GM12878 (cell line): ENCODE data around the gene ICE1. TPM values are rescaled to one million over a fixed set of nuclear protein-coding genes. Genes with fewer than 3 reads are reported as not detected.

Source experiments
- CBX5 ChIP-seq: sonication (generic); IDR thresholded peaks from 2 replicates; pipeline ENCODE4 v1.6.1; 2016; ENCODE audit warnings: low read depth, moderate library complexity, mild to moderate bottlenecking, inconsistent platforms
- GABPA ChIP-seq: IDR thresholded peaks from 2 replicates; pipeline ENCODE4 v1.6.1; 2014; ENCODE audit warnings: antibody characterized with exemption, low read depth, mild to moderate bottlenecking, inconsistent platforms
- NFXL1 ChIP-seq: fragments of 450-650 bp; IDR thresholded peaks from 2 replicates; pipeline ENCODE4 v1.6.1; 2017; ENCODE audit warnings: antibody characterized with exemption, mild to moderate bottlenecking, borderline replicate concordance
- POLR2AphosphoS2 ChIP-seq: IDR thresholded peaks from 2 replicates; pipeline ENCODE4 v1.6.1; 2011; ENCODE audit warnings: low read depth, mild to moderate bottlenecking, low read length, improper control_type of control experiment, moderate library complexity
- POLR2AphosphoS5 ChIP-seq: IDR thresholded peaks from 2 replicates; pipeline ENCODE4 v1.6.1; 2011; ENCODE audit warnings: mild to moderate bottlenecking, low read length, inconsistent platforms
- ZBED1 ChIP-seq: IDR thresholded peaks from 2 replicates; pipeline ENCODE4 v1.6.1; 2016; ENCODE audit warnings: borderline replicate concordance
- polyA plus RNA-seq, 11 experiments: library from polyadenylated mRNA; depleted of rRNA in 4 of 11; unstranded in 6 of 11; stranded (reverse) in 5 of 11; fragments of >200 nt; fragmentation: Nextera tagmentation in 4 of 11; fragmentation: Illumina TruSeq in 1 of 11; extraction: Ambion mirVana in 4 of 11; extraction: Trizol in 1 of 11; gene quantifications; 1 replicate in 1 of 11; 2 replicates in 10 of 11; pipeline versions ENCODE4 v1.2.1 to v1.2.3, GENCODE V29; 2011 to 2016; ENCODE audit warnings: inconsistent platforms in 2 of 11, missing spikeins in 2 of 11, low read depth in 1 of 11
- total RNA-seq, 4 experiments: library from RNA; depleted of rRNA in 3 of 4; stranded (reverse); fragments of >200 nt in 3 of 4; fragmentation: Illumina TruSeq in 1 of 4; extraction: Trizol in 1 of 4; gene quantifications; 2 replicates each; pipeline versions ENCODE4 v1.2.1 to v1.2.3, GENCODE V29; 2013 to 2021
- TF ChIP-seq, protein P1 (sequence below): fragments of 450-650 bp; IDR thresholded peaks from 2 replicates; pipeline ENCODE4 v1.6.1; 2017; ENCODE audit warnings: borderline replicate concordance
- TF ChIP-seq, protein P2 (sequence below): IDR thresholded peaks from 2 replicates; pipeline ENCODE4 v1.6.1; 2011; ENCODE audit warnings: borderline replicate concordance, low read depth, mild to moderate bottlenecking, moderate library complexity, mixed read lengths, low read length; ENCODE audit not compliant: insufficient read depth; ENCODE audit errors: extremely low read length
- TF ChIP-seq, protein P3 (sequence below): fragments of 450-650 bp; IDR thresholded peaks from 2 replicates; pipeline ENCODE4 v1.6.1; 2017; ENCODE audit warnings: mild to moderate bottlenecking, moderate library complexity

ICE1 gene
- total and polyA plus RNA-seq, 10 of the 15 experiments (the other 5 are each of a cell fraction or from before 2014, with no cell fraction given) = 3.8 to 31.4 (median 18.9) TPM

DNA sequence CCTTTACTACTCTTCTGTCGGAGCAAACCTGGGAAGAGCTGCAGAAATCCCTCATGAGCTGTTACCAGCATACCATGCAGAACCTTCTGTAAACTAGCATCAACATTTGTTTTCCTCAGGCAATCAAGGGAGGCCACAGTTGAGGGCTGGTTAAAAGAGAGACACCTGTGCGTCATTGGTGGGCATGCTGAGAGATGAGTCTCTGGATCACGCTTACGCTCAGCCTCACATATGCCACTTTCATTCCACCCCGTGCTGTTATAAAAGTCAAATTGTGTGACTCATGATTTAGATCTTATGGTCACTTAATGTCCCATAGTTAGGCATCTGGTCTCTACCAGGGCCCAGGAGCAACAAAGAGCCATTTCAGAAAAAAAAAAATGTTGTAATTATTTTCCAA, 18.1 kb upstream of the ICE1 start (continued):
- no peak for TF ChIP-seq GABPA
- TF ChIP-seq, protein P1, sequence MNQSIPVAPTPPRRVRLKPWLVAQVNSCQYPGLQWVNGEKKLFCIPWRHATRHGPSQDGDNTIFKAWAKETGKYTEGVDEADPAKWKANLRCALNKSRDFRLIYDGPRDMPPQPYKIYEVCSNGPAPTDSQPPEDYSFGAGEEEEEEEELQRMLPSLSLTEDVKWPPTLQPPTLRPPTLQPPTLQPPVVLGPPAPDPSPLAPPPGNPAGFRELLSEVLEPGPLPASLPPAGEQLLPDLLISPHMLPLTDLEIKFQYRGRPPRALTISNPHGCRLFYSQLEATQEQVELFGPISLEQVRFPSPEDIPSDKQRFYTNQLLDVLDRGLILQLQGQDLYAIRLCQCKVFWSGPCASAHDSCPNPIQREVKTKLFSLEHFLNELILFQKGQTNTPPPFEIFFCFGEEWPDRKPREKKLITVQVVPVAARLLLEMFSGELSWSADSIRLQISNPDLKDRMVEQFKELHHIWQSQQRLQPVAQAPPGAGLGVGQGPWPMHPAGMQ = no peak
- TF ChIP-seq POLR2AphosphoS2 = no peak
- TF ChIP-seq NFXL1 = no peak
- TF ChIP-seq CBX5 = no peak
- TF ChIP-seq ZBED1 = no peak
- no peak for TF ChIP-seq POLR2AphosphoS5
- TF ChIP-seq, protein P2, sequence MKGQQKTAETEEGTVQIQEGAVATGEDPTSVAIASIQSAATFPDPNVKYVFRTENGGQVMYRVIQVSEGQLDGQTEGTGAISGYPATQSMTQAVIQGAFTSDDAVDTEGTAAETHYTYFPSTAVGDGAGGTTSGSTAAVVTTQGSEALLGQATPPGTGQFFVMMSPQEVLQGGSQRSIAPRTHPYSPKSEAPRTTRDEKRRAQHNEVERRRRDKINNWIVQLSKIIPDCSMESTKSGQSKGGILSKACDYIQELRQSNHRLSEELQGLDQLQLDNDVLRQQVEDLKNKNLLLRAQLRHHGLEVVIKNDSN = no peak
- TF ChIP-seq, protein P3, sequence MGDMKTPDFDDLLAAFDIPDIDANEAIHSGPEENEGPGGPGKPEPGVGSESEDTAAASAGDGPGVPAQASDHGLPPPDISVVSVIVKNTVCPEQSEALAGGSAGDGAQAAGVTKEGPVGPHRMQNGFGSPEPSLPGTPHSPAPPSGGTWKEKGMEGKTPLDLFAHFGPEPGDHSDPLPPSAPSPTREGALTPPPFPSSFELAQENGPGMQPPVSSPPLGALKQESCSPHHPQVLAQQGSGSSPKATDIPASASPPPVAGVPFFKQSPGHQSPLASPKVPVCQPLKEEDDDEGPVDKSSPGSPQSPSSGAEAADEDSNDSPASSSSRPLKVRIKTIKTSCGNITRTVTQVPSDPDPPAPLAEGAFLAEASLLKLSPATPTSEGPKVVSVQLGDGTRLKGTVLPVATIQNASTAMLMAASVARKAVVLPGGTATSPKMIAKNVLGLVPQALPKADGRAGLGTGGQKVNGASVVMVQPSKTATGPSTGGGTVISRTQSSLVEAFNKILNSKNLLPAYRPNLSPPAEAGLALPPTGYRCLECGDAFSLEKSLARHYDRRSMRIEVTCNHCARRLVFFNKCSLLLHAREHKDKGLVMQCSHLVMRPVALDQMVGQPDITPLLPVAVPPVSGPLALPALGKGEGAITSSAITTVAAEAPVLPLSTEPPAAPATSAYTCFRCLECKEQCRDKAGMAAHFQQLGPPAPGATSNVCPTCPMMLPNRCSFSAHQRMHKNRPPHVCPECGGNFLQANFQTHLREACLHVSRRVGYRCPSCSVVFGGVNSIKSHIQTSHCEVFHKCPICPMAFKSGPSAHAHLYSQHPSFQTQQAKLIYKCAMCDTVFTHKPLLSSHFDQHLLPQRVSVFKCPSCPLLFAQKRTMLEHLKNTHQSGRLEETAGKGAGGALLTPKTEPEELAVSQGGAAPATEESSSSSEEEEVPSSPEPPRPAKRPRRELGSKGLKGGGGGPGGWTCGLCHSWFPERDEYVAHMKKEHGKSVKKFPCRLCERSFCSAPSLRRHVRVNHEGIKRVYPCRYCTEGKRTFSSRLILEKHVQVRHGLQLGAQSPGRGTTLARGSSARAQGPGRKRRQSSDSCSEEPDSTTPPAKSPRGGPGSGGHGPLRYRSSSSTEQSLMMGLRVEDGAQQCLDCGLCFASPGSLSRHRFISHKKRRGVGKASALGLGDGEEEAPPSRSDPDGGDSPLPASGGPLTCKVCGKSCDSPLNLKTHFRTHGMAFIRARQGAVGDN = no peak
